Esophagus muscularis mucosa (tissue), 4 donors: ENCODE measurements around the gene SRRM2. TPM values are rescaled to one million over a fixed set of nuclear protein-coding genes. Genes with fewer than 3 reads are reported as not detected.

Experiments
- DNase-seq: peaks from one replicate; pipeline ENCODE4 v3.0.0-alpha.2; 2017; ENCODE audit errors: extremely low spot score
- H3K27ac ChIP-seq, 4 donors: fragments of 200-600 bp; sonication (generic); replicated peaks in 1 of 4; 1 replicate in 3 of 4; 2 replicates in 1 of 4; pipeline ENCODE4 v1.5.1; 2016 to 2019; ENCODE audit warnings: mild to moderate bottlenecking in 1 of 4
- H3K27me3 ChIP-seq, 4 donors: fragments of 200-600 bp; sonication (generic); one replicate each; pipeline versions ENCODE4 v1.5.1 to v1.6.0; 2016 to 2019
- H3K36me3 ChIP-seq, 4 donors: fragments of 200-600 bp; sonication (generic); one replicate each; pipeline ENCODE4 v1.5.1; 2016 to 2019
- H3K4me1 ChIP-seq, 4 donors: fragments of 200-600 bp; sonication (generic); one replicate each; pipeline ENCODE4 v1.5.1; 2016 to 2019
- H3K4me3 ChIP-seq, 4 donors: fragments of 200-600 bp; sonication (generic); 1 replicate in 2 of 4; 2 replicates in 2 of 4; pipeline ENCODE4 v1.5.1; 2016 to 2019; ENCODE audit warnings: mild to moderate bottlenecking in 4 of 4, moderate library complexity in 1 of 4
- H3K9me3 ChIP-seq, 4 donors: fragments of 200-600 bp; sonication (generic); 1 replicate in 3 of 4; 2 replicates in 1 of 4; pipeline ENCODE4 v1.5.1; 2016 to 2019
- EP300 ChIP-seq: sonication (generic); formaldehyde crosslinking; IDR thresholded peaks from one replicate; pipeline ENCODE4 v1.6.1; 2017; ENCODE audit warnings: antibody characterized with exemption
- POLR2A ChIP-seq: fragments of 450-650 bp; IDR thresholded peaks from one replicate; pipeline ENCODE4 v1.6.1; 2017; ENCODE audit warnings: antibody characterized with exemption, moderate library complexity, mild to moderate bottlenecking, low read depth
- POLR2AphosphoS5 ChIP-seq, 2 donors: sonication (generic); formaldehyde crosslinking; IDR thresholded peaks; one replicate each; pipeline ENCODE4 v1.6.1; 2017; ENCODE audit warnings: antibody characterized with exemption in 2 of 2
- WGBS: methylation state at CpG from one replicate; pipeline ENCODE4 v1.1.5; 2018; 5-methylcytosine and 5-hydroxymethylcytosine counted together
- intact Hi-C: fragments of 100-400 bp; cut with DNase I; formaldehyde crosslinking; loops from one replicate; pipeline ENCODE4 v1.15.1; 2023
- small RNA-seq, 3 donors: library from RNA; depleted of rRNA; stranded (forward); fragments of <200 nt; gene quantifications; one replicate each; pipeline ENCODE3, GENCODE V24; 2016
- total RNA-seq, 4 donors: library from RNA; depleted of rRNA; stranded (reverse); fragments of >200 nt; gene quantifications; one replicate each; pipeline versions ENCODE4 v1.1.0 to v1.2.1, GENCODE V29; 2016
- TF ChIP-seq, protein P1 (sequence below), 3 experiments: fragments of 200-600 bp in 2 of 3; fragments of 450-650 bp in 1 of 3; sonication (generic) in 2 of 3; IDR thresholded peaks; one replicate each; pipeline ENCODE4 v1.5.1; 2017 to 2019; ENCODE audit warnings: antibody characterized with exemption in 3 of 3, mild to moderate bottlenecking in 2 of 3, moderate library complexity in 1 of 3

SRRM2 gene
- total RNA-seq, 4 donors from 2014 or later: 126 to 325 (median 234) TPM

DNA sequence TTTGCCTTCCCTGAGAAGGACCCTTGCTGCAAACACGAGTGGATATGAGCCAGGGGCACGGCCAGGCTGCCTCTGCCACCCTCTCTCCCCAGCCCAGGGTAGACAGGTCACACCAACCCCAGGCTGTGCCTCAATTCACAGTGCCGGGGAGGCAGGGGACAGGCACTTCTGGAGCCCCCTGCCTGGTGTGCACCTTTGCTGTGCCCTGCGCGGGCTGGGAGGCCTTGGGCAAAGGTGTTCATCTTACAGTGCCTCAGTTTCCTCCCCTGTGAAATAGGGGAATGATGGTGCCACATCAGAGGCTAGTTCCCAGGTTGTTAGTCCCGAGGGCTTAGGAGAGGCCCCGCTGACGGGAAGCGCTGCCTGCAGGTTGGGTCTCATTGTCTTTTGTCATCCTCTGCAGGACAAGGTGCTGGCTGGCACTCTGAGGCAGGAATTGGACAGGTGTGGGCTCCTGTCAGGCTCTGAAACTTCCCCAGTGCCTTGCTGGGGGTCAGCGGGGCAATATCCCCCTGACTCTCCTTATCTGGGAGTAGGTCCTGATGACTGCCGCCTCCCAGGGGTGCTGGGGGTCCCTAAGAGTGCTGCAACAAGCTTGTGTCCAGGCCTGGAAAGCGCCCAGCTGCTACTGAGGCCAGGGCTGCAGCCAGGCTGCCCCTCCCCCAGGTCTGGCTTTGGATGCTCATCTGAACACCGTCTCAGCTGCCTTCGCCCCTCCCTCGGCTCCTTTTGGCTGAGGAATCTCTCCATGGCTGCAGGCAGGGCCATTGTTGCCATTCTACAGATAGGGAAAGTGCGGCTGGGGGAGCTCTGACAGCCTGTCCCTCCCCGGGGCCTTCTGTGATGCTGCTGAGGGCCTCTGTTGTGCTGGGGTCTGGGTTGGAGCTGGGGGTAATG lies 67.7 kb downstream of the SRRM2 start:
- H3K4me3 ChIP-seq: no peak overlapping the region
- H3K4me1 ChIP-seq: peaks cover 0 to 5% (median 0%) of the 10 kb centered on the region in 4 donors
- no peak overlapping the region for H3K27ac ChIP-seq
- intact Hi-C loops: no loop called here
- H3K9me3 ChIP-seq: no peaks in the 10 kb centered on the region
- H3K36me3 ChIP-seq: no peaks in the 10 kb centered on the region
- TF ChIP-seq EP300 (no peak), POLR2AphosphoS5 (IDR thresholded peaks at IDR 0.05) (no peak), POLR2A (no peak)
- TF ChIP-seq, protein P1, sequence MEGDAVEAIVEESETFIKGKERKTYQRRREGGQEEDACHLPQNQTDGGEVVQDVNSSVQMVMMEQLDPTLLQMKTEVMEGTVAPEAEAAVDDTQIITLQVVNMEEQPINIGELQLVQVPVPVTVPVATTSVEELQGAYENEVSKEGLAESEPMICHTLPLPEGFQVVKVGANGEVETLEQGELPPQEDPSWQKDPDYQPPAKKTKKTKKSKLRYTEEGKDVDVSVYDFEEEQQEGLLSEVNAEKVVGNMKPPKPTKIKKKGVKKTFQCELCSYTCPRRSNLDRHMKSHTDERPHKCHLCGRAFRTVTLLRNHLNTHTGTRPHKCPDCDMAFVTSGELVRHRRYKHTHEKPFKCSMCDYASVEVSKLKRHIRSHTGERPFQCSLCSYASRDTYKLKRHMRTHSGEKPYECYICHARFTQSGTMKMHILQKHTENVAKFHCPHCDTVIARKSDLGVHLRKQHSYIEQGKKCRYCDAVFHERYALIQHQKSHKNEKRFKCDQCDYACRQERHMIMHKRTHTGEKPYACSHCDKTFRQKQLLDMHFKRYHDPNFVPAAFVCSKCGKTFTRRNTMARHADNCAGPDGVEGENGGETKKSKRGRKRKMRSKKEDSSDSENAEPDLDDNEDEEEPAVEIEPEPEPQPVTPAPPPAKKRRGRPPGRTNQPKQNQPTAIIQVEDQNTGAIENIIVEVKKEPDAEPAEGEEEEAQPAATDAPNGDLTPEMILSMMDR (IDR thresholded peaks at IDR 0.05): no peak
- 68% methylated on average over 10 of the region's 17 CpGs for WGBS
- DNase-seq: no peak
- peaks cover 0 to 61% (median 4%) of the 10 kb centered on the region in 4 donors for H3K27me3 ChIP-seq

Small RNA genes lying within 50 kb of the gene (small RNA-seq; reads per million reads assigned to genes)
- 0 reads per million in 3 donors for gene SNORA3C

Other genes starting within 250 kb of the SRRM2 start
- 10 to 100 TPM; 42.8 to 85.0 (median 69.0) TPM for gene ATP6V0C, start 238.7 kb upstream of the SRRM2 start, total RNA-seq
- 10 to 100 TPM; 20.0 to 33.2 (median 26.4) TPM for gene AMDHD2, start 232.3 kb upstream of the SRRM2 start, total RNA-seq
- not detected for gene CEMP1, start 221.2 kb upstream of the SRRM2 start, total RNA-seq
- 10 to 100 TPM; 28.3 to 45.7 (median 35.0) TPM for gene PDPK1, start 214.6 kb upstream of the SRRM2 start, total RNA-seq
- 10 to 100 TPM in 3 of 4 donors, 1 to 10 TPM in 1; 9.1 to 22.1 (median 15.7) TPM for gene KCTD5, start 70.1 kb upstream of the SRRM2 start, total RNA-seq
- 1 to 10 TPM in 3 of 4 donors, under 1 TPM in 1; 0.75 to 4.2 (median 2.2) TPM for gene PRSS27, start 32.4 kb upstream of the SRRM2 start, total RNA-seq
- 100 to 1,000 TPM; 199 to 229 (median 213) TPM for gene ELOB, start 24.6 kb downstream of the SRRM2 start, total RNA-seq
- not detected for gene PRSS33, start 34.9 kb downstream of the SRRM2 start, total RNA-seq
- not detected for gene PRSS41, start 45.8 kb downstream of the SRRM2 start, total RNA-seq
- not detected for gene PRSS21, start 64.6 kb downstream of the SRRM2 start, total RNA-seq
- gene ZG16B, start 77.7 kb downstream of the SRRM2 start, total RNA-seq: not detected
- not detected for gene PRSS22, start 105.5 kb downstream of the SRRM2 start, total RNA-seq
- gene FLYWCH2, start 130.6 kb downstream of the SRRM2 start, total RNA-seq: 10 to 100 TPM; 41.9 to 47.2 (median 43.9) TPM
- 10 to 100 TPM; 33.8 to 61.6 (median 46.8) TPM for gene FLYWCH1, start 159.3 kb downstream of the SRRM2 start, total RNA-seq
- under 1 TPM in 1 of 4 donors, not detected in 3; 0.13 TPM for gene KREMEN2, start 211.6 kb downstream of the SRRM2 start, total RNA-seq
- gene PAQR4, start 216.7 kb downstream of the SRRM2 start, total RNA-seq: 1 to 10 TPM; 2.2 to 7.5 (median 4.7) TPM
- 1 to 10 TPM in 1 of 4 donors, under 1 TPM in 1, not detected in 2; 0.57 to 2.5 TPM for gene PKMYT1, start 227.8 kb downstream of the SRRM2 start, total RNA-seq